ENCODE results near the gene KCNMB4. TPM values are rescaled to one million over a fixed set of nuclear protein-coding genes. Genes with fewer than 3 reads are reported as not detected.
"Not testable (repeated sequence)": the region's sequence is repeated elsewhere in the genome, so short reads cannot be mapped to it uniquely, and the experiment has no call there.

KCNMB4 gene
- total RNA-seq, 1 experiment from 2014 or later: 6.3 TPM

DNA sequence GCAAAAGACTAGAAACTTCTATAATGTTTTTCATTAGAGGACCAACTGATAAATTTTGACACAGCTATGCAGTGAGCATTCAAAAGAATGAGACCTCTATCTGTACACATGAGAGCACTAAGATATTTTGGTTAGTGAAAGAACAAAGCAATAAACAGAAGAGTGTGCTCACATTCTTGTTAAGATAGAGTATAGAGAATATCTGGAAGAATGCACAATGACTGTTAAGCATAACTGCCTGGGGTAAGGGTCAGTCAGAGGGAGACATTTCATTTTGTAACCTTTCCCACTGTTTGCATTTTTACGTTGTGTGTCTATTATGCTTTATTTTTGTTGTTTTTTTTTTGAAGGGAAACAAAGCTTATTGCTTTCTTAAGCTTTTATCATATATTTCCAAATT is 20.7 kb downstream of the KCNMB4 start:
- CTCF ChIA-PET: no interaction called here
- intact Hi-C loops (cut with micrococcal nuclease; ENCODE audit: unreplicated experiment): no loop called here

DNA sequence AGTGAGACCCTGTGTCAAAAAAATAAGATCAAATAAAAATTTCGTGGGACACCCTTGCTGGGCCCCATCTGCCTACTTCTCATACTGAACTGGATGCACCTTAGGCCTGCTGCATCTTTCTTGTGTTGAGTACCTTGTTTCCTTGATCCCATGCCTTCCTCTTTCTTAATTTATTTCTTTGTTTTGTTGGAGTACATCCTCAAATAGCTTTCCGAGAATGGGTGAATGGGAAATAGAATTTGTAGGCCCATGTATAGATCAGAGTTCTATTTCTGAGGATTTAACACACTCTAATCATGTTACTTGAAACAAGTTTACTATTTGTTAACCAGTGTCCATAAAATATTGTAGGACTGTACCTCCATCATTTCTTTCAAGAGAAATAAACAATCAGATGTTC is 23.6 kb downstream of the KCNMB4 start:
- DNase-seq: no peak
- Histone ChIP-seq H2AFZ (no peak overlapping the region), H3K4me1 (replicated peaks; ENCODE audit: insufficient read depth) (peaks cover 7% of the 10 kb centered on the region; the same call in 1 of the 2 replicates), H3K27me3 (ENCODE audit: insufficient read depth, low read depth) (no peaks in the 10 kb centered on the region), H3K27ac (no peak overlapping the region), H3K9me2 (ENCODE audit: insufficient read depth) (no peaks in the 10 kb centered on the region), H3F3A (ENCODE audit: insufficient read depth, low read depth) (no peaks in the 10 kb centered on the region), H3K9me3 (ENCODE audit: insufficient read depth, low read depth) (no peaks in the 10 kb centered on the region), H3K4me2 (no peak overlapping the region), H3K4me3 (no peak overlapping the region), H3K79me2 (ENCODE audit: low read depth) (no peaks in the 10 kb centered on the region), H3K36me3 (ENCODE audit: low read depth) (no peaks in the 10 kb centered on the region), H4K20me1 (ENCODE audit: insufficient read depth) (no peaks in the 10 kb centered on the region)
- TF ChIP-seq EZH2 (IDR thresholded peaks at IDR 0.05; ENCODE audit: low read depth): no peak
- ChIA-PET POLR2A (ENCODE audit: unreplicated experiment) (no interaction called here), CTCF (no interaction called here)
- BruUV-seq (replicated peaks): no TSS peak
- intact Hi-C loops (cut with micrococcal nuclease; ENCODE audit: unreplicated experiment): no loop called here

More for the DNA sequence above, 20.7 kb downstream of the KCNMB4 start:
- Histone ChIP-seq H3K9me2 (ENCODE audit: insufficient read depth) (no peaks in the 10 kb centered on the region), H3K79me2 (ENCODE audit: low read depth) (no peaks in the 10 kb centered on the region), H3K27me3 (ENCODE audit: insufficient read depth, low read depth) (no peaks in the 10 kb centered on the region), H3K4me3 (no peak overlapping the region), H4K20me1 (ENCODE audit: insufficient read depth) (no peaks in the 10 kb centered on the region), H3K27ac (no peak overlapping the region), H2AFZ (no peak overlapping the region), H3K9me3 (ENCODE audit: insufficient read depth, low read depth) (peaks cover 5% of the 10 kb centered on the region; the same call in 1 of the 2 replicates), H3K4me2 (no peak overlapping the region), H3K4me1 (replicated peaks; ENCODE audit: insufficient read depth) (0 out of 2 replicates have a peak, but pooled peaks cover 8% of the 10 kb centered on the region), H3F3A (ENCODE audit: insufficient read depth, low read depth) (no peaks in the 10 kb centered on the region), H3K36me3 (ENCODE audit: low read depth) (no peaks in the 10 kb centered on the region)
- no peak for DNase-seq
- no TSS peak for BruUV-seq (replicated peaks)
- no peak for TF ChIP-seq EZH2 (IDR thresholded peaks at IDR 0.05; ENCODE audit: low read depth)
- TF ChIP-seq, protein P1, sequence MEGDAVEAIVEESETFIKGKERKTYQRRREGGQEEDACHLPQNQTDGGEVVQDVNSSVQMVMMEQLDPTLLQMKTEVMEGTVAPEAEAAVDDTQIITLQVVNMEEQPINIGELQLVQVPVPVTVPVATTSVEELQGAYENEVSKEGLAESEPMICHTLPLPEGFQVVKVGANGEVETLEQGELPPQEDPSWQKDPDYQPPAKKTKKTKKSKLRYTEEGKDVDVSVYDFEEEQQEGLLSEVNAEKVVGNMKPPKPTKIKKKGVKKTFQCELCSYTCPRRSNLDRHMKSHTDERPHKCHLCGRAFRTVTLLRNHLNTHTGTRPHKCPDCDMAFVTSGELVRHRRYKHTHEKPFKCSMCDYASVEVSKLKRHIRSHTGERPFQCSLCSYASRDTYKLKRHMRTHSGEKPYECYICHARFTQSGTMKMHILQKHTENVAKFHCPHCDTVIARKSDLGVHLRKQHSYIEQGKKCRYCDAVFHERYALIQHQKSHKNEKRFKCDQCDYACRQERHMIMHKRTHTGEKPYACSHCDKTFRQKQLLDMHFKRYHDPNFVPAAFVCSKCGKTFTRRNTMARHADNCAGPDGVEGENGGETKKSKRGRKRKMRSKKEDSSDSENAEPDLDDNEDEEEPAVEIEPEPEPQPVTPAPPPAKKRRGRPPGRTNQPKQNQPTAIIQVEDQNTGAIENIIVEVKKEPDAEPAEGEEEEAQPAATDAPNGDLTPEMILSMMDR (conservative IDR thresholded peaks at IDR 0.05): no peak
- POLR2A ChIA-PET (ENCODE audit: unreplicated experiment): no interaction called here

DNA sequence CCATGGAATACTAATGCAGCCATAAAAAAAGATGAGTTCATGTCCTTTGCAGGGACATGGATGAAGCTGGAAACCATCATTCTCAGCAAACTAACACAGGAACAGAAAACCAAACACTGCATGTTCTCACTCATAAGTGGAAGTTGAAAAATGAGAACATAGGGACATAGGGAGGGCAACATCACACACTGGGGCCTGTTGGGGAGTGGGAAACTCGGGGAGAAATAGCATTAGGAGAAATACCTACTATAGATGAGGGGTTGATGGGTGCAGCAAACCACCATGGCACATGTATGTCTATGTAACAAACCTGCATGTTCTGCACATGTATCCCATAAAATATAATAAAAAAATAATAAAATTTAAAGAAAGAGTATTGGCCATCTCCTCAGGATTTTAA is 26.5 kb downstream of the KCNMB4 start:
- H3K4me3 ChIP-seq; H2AFZ ChIP-seq; POLR2A ChIA-PET (ENCODE audit: unreplicated experiment); H3K9me2 ChIP-seq (ENCODE audit: insufficient read depth); H3K4me1 ChIP-seq (replicated peaks; ENCODE audit: insufficient read depth); H3F3A ChIP-seq (ENCODE audit: insufficient read depth, low read depth); intact Hi-C loops (cut with micrococcal nuclease; ENCODE audit: unreplicated experiment); BruUV-seq (replicated peaks); H3K27ac ChIP-seq; CTCF ChIA-PET; H3K27me3 ChIP-seq (ENCODE audit: insufficient read depth, low read depth); H3K79me2 ChIP-seq (ENCODE audit: low read depth); DNase-seq; H3K4me2 ChIP-seq; H3K36me3 ChIP-seq (ENCODE audit: low read depth); H4K20me1 ChIP-seq (ENCODE audit: insufficient read depth); H3K9me3 ChIP-seq (ENCODE audit: insufficient read depth, low read depth): not testable (repeated sequence)

DNA sequence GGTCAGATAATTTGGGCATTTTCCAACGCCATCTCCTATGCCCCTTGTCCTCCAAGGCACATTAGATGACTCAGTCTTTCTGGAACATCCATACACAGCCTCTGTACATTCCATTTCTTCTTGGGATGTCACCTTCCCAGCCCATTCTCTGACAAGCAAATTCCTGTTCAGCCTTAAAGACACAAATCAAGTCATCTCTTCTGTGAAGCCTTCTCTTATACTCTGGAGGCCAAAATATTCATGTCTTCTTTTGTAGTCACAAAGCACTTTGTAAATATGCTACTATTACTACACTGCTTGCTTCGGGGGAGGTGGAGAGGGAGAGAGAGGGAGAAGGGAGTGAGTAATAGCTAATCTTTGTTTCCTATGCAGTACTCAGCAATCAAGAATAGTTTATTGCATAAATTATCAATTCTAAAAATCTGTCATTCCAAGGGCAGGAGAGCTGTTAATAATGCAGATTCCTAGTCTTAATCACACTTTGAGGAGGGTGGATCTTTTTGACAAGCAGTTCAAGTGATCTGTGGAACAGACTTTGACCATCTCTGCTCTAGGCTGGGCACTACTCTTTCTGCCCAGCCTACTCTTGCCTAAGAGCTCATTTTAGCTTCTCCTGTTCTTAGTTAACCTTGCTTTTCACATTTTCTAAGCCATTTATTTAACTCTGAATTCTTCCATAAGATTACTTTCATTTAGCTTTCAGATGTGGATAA is 27.9 kb downstream of the KCNMB4 start:
- TF ChIP-seq, protein P1 (conservative IDR thresholded peaks at IDR 0.05): no peak
- H3K79me2 ChIP-seq (ENCODE audit: low read depth): no peaks in the 10 kb centered on the region
- intact Hi-C loops (cut with micrococcal nuclease; ENCODE audit: unreplicated experiment): no loop called here
- ChIA-PET CTCF (no interaction called here), POLR2A (ENCODE audit: unreplicated experiment) (no interaction called here)
- no peaks in the 10 kb centered on the region for H3K9me2 ChIP-seq (ENCODE audit: insufficient read depth)
- no TSS peak for BruUV-seq (replicated peaks)
- H3K27me3 ChIP-seq (ENCODE audit: insufficient read depth, low read depth): no peaks in the 10 kb centered on the region
- DNase-seq: peak in 1 of 2 experiments; percentile 43
- H3K27ac ChIP-seq: no peak overlapping the region
- no peaks in the 10 kb centered on the region for H3K36me3 ChIP-seq (ENCODE audit: low read depth)
- H3K9me3 ChIP-seq (ENCODE audit: insufficient read depth, low read depth): no peaks in the 10 kb centered on the region
- H3K4me2 ChIP-seq: no peak overlapping the region
- H2AFZ ChIP-seq: no peak overlapping the region
- H3K4me1 ChIP-seq (replicated peaks; ENCODE audit: insufficient read depth): peaks cover 7% of the 10 kb centered on the region; the same call in 1 of the 2 replicates
- H4K20me1 ChIP-seq (ENCODE audit: insufficient read depth): no peaks in the 10 kb centered on the region
- no peaks in the 10 kb centered on the region for H3F3A ChIP-seq (ENCODE audit: insufficient read depth, low read depth)
- no peak overlapping the region for H3K4me3 ChIP-seq
